Natural killer cell (primary cell): ENCODE data around the gene AKR1C8. TPM values are rescaled to one million over a fixed set of nuclear protein-coding genes. Genes with fewer than 3 reads are reported as not detected.
"Not testable (repeated sequence)": the region's sequence is repeated elsewhere in the genome, so short reads cannot be mapped to it uniquely, and the experiment has no call there.

ENCODE experiments used
- ATAC-seq, 3 donors: fragments of 150-1000 bp in 2 of 3; fragments of 200-7000 bp in 1 of 3; cut with Tn5 transposase; 1 replicate in 1 of 3; 2 replicates in 2 of 3; pipeline ENCODE4 v1.10.0; 2021; ENCODE audit warnings: mild to moderate bottlenecking in 2 of 3, moderate library complexity in 2 of 3
- DNase-seq, 2 donors: peaks; one replicate each; pipeline versions ENCODE4 v3.0.0 to v3.0.0-alpha.2; 2013 to 2021; ENCODE audit warnings: mixed read lengths in 1 of 2
- H3K27ac ChIP-seq: one replicate; pipeline ENCODE4 v1.5.1; 2013; ENCODE audit warnings: mild to moderate bottlenecking, low read length
- H3K27me3 ChIP-seq: one replicate; pipeline ENCODE4 v1.6.1; 2013; ENCODE audit warnings: low read length; ENCODE audit not compliant: control insufficient read depth, insufficient read depth
- H3K36me3 ChIP-seq: one replicate; pipeline ENCODE4 v1.6.1; 2013; ENCODE audit warnings: low read length; ENCODE audit not compliant: control insufficient read depth, insufficient read depth
- H3K4me1 ChIP-seq: one replicate; pipeline ENCODE4 v1.6.1; 2013; ENCODE audit warnings: low read length; ENCODE audit not compliant: control insufficient read depth, insufficient read depth
- H3K4me3 ChIP-seq: one replicate; pipeline ENCODE4 v1.5.1; 2013; ENCODE audit warnings: low read length
- H3K9me3 ChIP-seq: one replicate; pipeline ENCODE4 v1.6.1; 2013; ENCODE audit warnings: low read length; ENCODE audit not compliant: control insufficient read depth, insufficient read depth
- H3K27ac Mint-ChIP-seq, 2 donors: one replicate each; pipeline ENCODE4 v1.8.0; 2022; ENCODE audit warnings: mild to moderate bottlenecking in 2 of 2, mixed read lengths in 2 of 2, moderate library complexity in 1 of 2
- H3K27me3 Mint-ChIP-seq, 2 donors: one replicate each; pipeline ENCODE4 v1.8.0; 2022; ENCODE audit warnings: low read depth in 2 of 2, mixed read lengths in 2 of 2
- H3K36me3 Mint-ChIP-seq: one replicate; pipeline ENCODE4 v1.8.0; 2022; ENCODE audit warnings: mixed read lengths
- H3K4me1 Mint-ChIP-seq, 2 donors: one replicate each; pipeline ENCODE4 v1.8.0; 2022; ENCODE audit warnings: mixed read lengths in 2 of 2
- H3K4me3 Mint-ChIP-seq: one replicate; pipeline ENCODE4 v1.8.0; 2022; ENCODE audit warnings: mild to moderate bottlenecking, moderate library complexity, mixed read lengths
- H3K9me3 Mint-ChIP-seq, 2 donors: one replicate each; pipeline ENCODE4 v1.8.0; 2022; ENCODE audit warnings: mixed read lengths in 2 of 2
- WGBS: methylation state at CpG from one replicate; pipeline ENCODE4 v1.1.7; 2013; ENCODE audit warnings: missing lambda C conversion rate; ENCODE audit not compliant: insufficient coverage; 5-methylcytosine and 5-hydroxymethylcytosine counted together
- intact Hi-C: fragments of 100-400 bp; cut with micrococcal nuclease; formaldehyde crosslinking; loops from one replicate; pipeline ENCODE4 v1.14.2; 2022
- total RNA-seq, 4 donors: library from RNA; stranded (reverse); fragments of 120-200 nt in 1 of 4; gene quantifications; one replicate each; pipeline versions ENCODE4 v1.2.3 to v1.2.4, GENCODE V29; 2013 to 2022
- TF ChIP-seq, protein P1 (sequence below): fragments of 200-600 bp; IDR thresholded peaks from one replicate; pipeline ENCODE4 v1.8.0; 2022; ENCODE audit warnings: antibody characterized with exemption

The AKR1C8 gene
- total RNA-seq, 3 donors from 2014 or later (not counting 1 experiment from before 2014, with no cell fraction given), result 4.1 to 7.2 (median 4.1) TPM

DNA sequence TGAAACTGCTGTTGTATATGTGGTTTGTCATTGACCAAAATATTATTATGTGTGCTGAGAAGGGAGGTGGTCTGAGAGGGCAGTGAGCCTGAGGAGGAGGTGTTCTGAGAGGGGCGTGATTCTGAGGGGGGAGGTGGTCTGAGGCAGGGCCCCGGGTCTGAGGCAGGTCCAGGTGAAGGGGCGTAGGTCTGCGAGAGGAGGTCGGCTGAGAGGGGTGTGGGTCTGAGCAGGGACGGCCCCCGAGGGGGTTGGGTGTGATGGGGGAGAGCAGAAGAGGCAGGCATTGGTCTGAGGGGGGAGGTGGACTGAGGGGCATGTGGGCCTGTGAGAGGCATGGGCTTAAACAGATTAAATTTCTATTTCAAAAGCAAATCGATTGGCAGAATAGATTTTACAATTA is 44.1 kb upstream of the AKR1C8 start:
- no peaks in the 10 kb centered on the region for H3K4me1 ChIP-seq
- Mint-ChIP-seq H3K4me3 (no peak overlapping the region), H3K9me3 (no peaks in the 10 kb centered on the region), H3K27me3 (no peaks in the 10 kb centered on the region), H3K4me1 (peaks cover 2% of the 10 kb centered on the region in 2 donors), H3K27ac (no peak overlapping the region), H3K36me3 (peaks cover 9% of the 10 kb centered on the region)
- H3K27me3 ChIP-seq, result no peaks in the 10 kb centered on the region
- TF ChIP-seq, protein P1, sequence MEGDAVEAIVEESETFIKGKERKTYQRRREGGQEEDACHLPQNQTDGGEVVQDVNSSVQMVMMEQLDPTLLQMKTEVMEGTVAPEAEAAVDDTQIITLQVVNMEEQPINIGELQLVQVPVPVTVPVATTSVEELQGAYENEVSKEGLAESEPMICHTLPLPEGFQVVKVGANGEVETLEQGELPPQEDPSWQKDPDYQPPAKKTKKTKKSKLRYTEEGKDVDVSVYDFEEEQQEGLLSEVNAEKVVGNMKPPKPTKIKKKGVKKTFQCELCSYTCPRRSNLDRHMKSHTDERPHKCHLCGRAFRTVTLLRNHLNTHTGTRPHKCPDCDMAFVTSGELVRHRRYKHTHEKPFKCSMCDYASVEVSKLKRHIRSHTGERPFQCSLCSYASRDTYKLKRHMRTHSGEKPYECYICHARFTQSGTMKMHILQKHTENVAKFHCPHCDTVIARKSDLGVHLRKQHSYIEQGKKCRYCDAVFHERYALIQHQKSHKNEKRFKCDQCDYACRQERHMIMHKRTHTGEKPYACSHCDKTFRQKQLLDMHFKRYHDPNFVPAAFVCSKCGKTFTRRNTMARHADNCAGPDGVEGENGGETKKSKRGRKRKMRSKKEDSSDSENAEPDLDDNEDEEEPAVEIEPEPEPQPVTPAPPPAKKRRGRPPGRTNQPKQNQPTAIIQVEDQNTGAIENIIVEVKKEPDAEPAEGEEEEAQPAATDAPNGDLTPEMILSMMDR, result no peak
- intact Hi-C loops, result no loop called here
- ATAC-seq (no peak), DNase-seq (no peak)
- no peaks in the 10 kb centered on the region for H3K36me3 ChIP-seq
- no peaks in the 10 kb centered on the region for H3K9me3 ChIP-seq
- no peak overlapping the region for H3K4me3 ChIP-seq
- WGBS, result 90% methylated on average over 8 of the region's 8 CpGs
- H3K27ac ChIP-seq, result no peak overlapping the region

DNA sequence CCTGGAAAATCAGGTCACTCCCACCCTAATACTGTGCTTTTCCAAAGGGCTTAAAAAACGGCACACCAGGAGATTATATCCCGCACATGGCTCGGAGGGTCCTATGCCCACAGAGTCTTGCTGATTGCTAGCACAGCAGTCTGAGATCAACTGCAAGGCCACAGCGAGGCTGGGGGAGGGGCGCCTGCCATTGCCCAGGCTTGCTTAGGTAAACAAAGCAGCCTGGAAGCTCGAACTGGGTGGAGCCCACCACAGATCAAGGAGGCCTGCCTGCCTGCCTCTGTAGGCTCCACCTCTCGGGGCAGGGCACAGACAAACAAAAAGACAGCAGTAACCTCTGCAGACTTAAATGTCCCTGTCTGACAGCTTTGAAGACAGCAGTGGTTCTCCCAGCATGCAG is 38.0 kb upstream of the AKR1C8 start:
- H3K36me3 Mint-ChIP-seq, result peaks cover 14% of the 10 kb centered on the region
- H3K27me3 ChIP-seq, H3K4me3 ChIP-seq, H3K9me3 ChIP-seq, H3K9me3 Mint-ChIP-seq, H3K27ac ChIP-seq, H3K4me3 Mint-ChIP-seq, ATAC-seq, H3K36me3 ChIP-seq, DNase-seq, H3K27me3 Mint-ChIP-seq, H3K27ac Mint-ChIP-seq, intact Hi-C loops, H3K4me1 Mint-ChIP-seq, H3K4me1 ChIP-seq: not testable (repeated sequence)
- 83% methylated on average over 7 of the region's 7 CpGs for WGBS

DNA sequence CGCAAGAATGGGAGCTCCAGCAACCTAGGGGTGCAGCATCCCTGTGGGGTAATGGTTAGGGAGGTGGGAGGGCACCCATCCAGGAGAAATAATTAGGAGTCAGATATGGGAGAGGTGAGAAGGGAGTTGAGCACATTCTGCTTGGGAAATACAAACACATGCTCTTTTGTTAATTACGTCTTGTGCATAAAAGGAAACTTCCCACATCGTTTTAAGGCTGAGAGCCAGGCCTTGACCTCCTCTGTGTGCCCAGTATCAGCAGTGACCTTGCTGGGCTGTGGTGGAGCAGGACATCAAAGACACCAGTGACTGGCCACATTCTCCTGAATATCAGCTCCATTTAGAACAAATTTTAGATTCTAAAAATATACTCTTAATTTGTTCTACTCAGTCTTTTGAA is 34.3 kb upstream of the AKR1C8 start:
- no peaks in the 10 kb centered on the region for H3K9me3 Mint-ChIP-seq
- no peaks in the 10 kb centered on the region for H3K4me1 Mint-ChIP-seq
- Histone ChIP-seq H3K36me3 (no peaks in the 10 kb centered on the region), H3K27ac (no peak overlapping the region), H3K9me3 (no peaks in the 10 kb centered on the region), H3K27me3 (no peaks in the 10 kb centered on the region), H3K4me3 (no peak overlapping the region), H3K4me1 (no peaks in the 10 kb centered on the region)
- TF ChIP-seq, protein P1, result no peak
- no peak overlapping the region for H3K27ac Mint-ChIP-seq
- peaks cover 20% of the 10 kb centered on the region for H3K36me3 Mint-ChIP-seq
- no peak for ATAC-seq
- no peak for DNase-seq
- intact Hi-C loops, result no loop called here
- no peak overlapping the region for H3K4me3 Mint-ChIP-seq
- no peaks in the 10 kb centered on the region for H3K27me3 Mint-ChIP-seq
- WGBS, result 82% methylated on average over 3 of the region's 3 CpGs

DNA sequence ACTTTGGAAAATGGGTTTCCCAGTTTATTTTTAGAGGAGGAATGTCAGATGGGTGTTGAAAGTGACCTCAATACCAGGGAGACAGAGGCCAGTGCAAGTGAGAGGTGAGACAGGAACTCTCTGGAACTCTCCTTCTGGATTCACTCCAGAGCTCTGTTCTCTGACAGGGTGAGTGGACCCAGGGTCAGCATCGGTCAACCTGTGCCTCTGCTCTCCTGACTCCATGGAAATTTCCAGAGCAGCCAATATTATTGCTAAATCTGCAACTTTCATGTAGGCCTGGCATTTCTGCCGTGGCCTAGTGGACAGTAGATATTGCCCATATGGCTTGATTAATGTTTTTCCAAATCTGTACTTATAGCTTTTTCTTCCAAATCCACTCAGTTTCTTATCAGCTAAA is 31.9 kb upstream of the AKR1C8 start:
- 42% methylated on average over 2 of the region's 2 CpGs for WGBS
- H3K27me3 Mint-ChIP-seq, result no peaks in the 10 kb centered on the region

More for the DNA sequence above, 31.9 kb upstream of the AKR1C8 start:
- intact Hi-C loops, result no loop called here
- H3K4me3 ChIP-seq, result no peak overlapping the region
- no peak for DNase-seq
- H3K27ac ChIP-seq, result no peak overlapping the region
- Mint-ChIP-seq H3K36me3 (peaks cover 12% of the 10 kb centered on the region), H3K4me1 (no peaks in the 10 kb centered on the region), H3K9me3 (peaks cover 0 to 2% of the 10 kb centered on the region in 2 donors), H3K4me3 (no peak overlapping the region), H3K27ac (no peak overlapping the region)
- H3K9me3 ChIP-seq, result no peaks in the 10 kb centered on the region
- no peak for ATAC-seq
- no peaks in the 10 kb centered on the region for H3K4me1 ChIP-seq
- no peaks in the 10 kb centered on the region for H3K27me3 ChIP-seq
- no peaks in the 10 kb centered on the region for H3K36me3 ChIP-seq
- TF ChIP-seq, protein P1, result no peak
